Mesodermal cell (in vitro differentiated cells): ENCODE measurements around the gene MPZL1.
A peak's percentile ranks its signal among the peaks of the same experiment; 100 is the strongest.
"Not testable (repeated sequence)": the region's sequence is repeated elsewhere in the genome, so short reads cannot be mapped to it uniquely, and the experiment has no call there.

ENCODE experiments used
- H3K27ac ChIP-seq: 2 replicates; pipeline ENCODE4 v1.7.0; 2013; ENCODE audit warnings: mild to moderate bottlenecking, low read depth, low read length, moderate library complexity; ENCODE audit not compliant: severe bottlenecking
- H3K36me3 ChIP-seq: 2 replicates; pipeline ENCODE4 v1.7.1; 2013; ENCODE audit warnings: mild to moderate bottlenecking, low read length, moderate library complexity; ENCODE audit not compliant: control insufficient read depth, insufficient read depth
- H3K4me1 ChIP-seq: one replicate; pipeline ENCODE4 v1.7.1; 2013; ENCODE audit warnings: mild to moderate bottlenecking, low read length; ENCODE audit not compliant: insufficient read depth, control insufficient read depth, poor library complexity, severe bottlenecking
- H3K4me3 ChIP-seq: 2 replicates; pipeline ENCODE4 v1.7.0; 2013; ENCODE audit warnings: low read length, control low read depth, mild to moderate bottlenecking; ENCODE audit not compliant: insufficient read depth, poor library complexity, severe bottlenecking; ENCODE audit errors: extremely low read depth
- H3K9me3 ChIP-seq: 2 replicates; pipeline ENCODE4 v1.7.1; 2013; ENCODE audit warnings: mild to moderate bottlenecking, low read length, moderate library complexity; ENCODE audit not compliant: control insufficient read depth
- WGBS, 2 experiments: methylation state at CpG; one replicate each; pipeline ENCODE4 v1.1.5; 2013; ENCODE audit warnings: missing lambda C conversion rate in 2 of 2; ENCODE audit not compliant: insufficient coverage in 2 of 2; 5-methylcytosine and 5-hydroxymethylcytosine counted together

MPZL1 gene

GRCh38 chr1:167795810-167796740, 74.3 kb downstream of the MPZL1 start:
- Histone ChIP-seq H3K9me3 (no peaks in the 10 kb centered on the region), H3K4me1 (peaks cover 27% of the 10 kb centered on the region), H3K36me3 (peaks cover 42% of the 10 kb centered on the region), H3K27ac (peak overlapping the region; percentile 69), H3K4me3 (no peak overlapping the region)
- 73 to 76% methylated on average over 7 to 8 of the region's 10 CpGs for WGBS, 2 experiments

DNA sequence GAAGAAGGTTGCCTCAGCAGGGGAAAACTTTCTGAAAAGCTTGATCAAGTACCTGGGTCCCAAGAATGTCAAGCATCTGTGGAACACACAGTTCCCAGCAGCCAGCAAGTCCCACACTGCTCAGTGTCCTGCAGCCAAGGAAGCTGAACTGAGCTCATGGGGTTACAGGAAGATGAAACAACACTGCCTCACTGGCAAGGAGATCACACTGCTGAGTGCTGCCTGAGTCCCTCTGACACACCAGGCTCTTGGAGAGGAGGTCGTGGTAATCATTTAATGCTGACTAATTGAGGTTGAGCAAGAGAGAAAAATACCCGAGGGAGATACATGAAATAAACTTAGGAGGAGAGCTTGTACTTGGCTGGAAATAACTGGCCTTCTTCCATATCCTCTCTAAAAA, 75.2 kb downstream of the MPZL1 start:
- Histone ChIP-seq H3K4me1 (peaks cover 27% of the 10 kb centered on the region), H3K36me3 (peaks cover 43% of the 10 kb centered on the region), H3K4me3 (no peak overlapping the region), H3K9me3 (peaks cover 5% of the 10 kb centered on the region), H3K27ac (peak overlapping the region; percentile 19)
- WGBS, 2 experiments = no CpG with 5 or more reads among the region's 2 CpGs

DNA sequence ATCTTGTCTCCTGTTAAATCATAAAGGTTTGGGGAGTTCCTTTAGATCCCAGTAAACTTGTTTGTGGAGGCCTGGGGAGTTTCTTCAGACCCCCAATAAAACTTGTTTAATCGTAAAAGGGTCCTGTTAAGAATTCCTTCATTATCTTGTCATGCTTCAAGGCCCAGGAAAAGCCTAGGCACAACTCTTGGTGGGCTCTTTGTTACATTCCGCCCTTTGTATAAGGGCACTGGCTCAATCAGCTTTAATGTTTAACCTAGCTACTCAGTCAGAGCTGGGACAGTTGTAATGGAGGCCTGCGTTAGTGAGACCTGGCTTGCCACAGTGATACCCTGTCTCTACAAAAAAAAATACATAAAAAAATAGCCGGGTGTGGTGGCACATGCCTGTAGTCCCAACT, 77.2 kb downstream of the MPZL1 start:
- 85 to 90% methylated on average over 2 of the region's 4 CpGs for WGBS, 2 experiments
- Histone ChIP-seq H3K4me1 (peaks cover 27% of the 10 kb centered on the region), H3K4me3 (no peak overlapping the region), H3K36me3 (peaks cover 33% of the 10 kb centered on the region), H3K9me3 (peaks cover 12% of the 10 kb centered on the region), H3K27ac (peak overlapping the region; percentile 23)

GRCh38 chr1:167799747-167800146, 78.0 kb downstream of the MPZL1 start:
- Histone ChIP-seq H3K4me1 (peaks cover 27% of the 10 kb centered on the region), H3K36me3 (peaks cover 31% of the 10 kb centered on the region)
- WGBS, 2 experiments = 52 to 60% methylated on average over 3 of the region's 4 CpGs

DNA sequence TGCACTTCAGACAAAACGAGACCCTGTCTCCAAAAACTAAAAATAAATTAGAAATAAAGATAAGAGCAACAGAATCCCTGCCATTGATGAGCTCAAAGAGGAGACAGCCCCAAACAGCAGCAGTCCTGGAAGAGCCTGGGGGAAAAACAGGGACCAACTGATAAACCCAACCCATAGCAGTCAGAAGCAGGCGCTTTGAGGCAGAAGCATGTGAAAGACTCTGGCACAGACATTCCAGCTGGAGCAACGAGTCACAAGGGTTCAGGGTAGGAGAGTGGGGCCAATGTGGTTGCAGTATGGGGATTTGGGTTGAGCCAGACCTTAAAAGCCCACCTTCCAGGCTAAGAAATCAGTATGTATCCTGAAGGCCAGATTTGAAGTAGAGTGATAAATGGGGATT, 78.5 kb downstream of the MPZL1 start:
- no peak overlapping the region for H3K4me3 ChIP-seq
- peaks cover 31% of the 10 kb centered on the region for H3K36me3 ChIP-seq
- peaks cover 27% of the 10 kb centered on the region for H3K4me1 ChIP-seq
- 67 to 100% methylated on average over 1 of the region's 3 CpGs for WGBS, 2 experiments
- H3K27ac ChIP-seq = peak overlapping the region; percentile 29
- H3K9me3 ChIP-seq = peaks cover 12% of the 10 kb centered on the region

More at GRCh38 chr1:167799747-167800146, 78.0 kb downstream of the MPZL1 start:
- Histone ChIP-seq H3K27ac (no peak overlapping the region), H3K4me3 (no peak overlapping the region), H3K9me3 (peaks cover 12% of the 10 kb centered on the region)

DNA sequence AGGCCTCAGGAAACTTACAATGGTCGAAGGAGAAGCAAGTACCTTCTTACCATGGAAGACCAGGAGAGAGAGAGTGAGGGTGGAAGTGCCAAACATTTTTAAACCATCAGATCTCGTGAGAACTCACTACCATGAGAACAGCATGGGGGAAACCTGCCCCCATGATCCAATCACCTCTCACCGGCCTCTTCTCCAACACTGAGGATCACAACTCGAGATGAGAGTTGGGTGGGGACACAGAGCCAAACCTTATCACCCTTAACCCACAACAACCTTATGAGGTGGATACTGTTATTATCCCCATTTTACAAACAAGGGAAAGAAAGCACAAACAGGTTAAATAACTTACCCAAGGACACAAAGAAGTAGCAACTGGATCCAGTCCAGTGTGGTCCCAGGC, 80.5 kb downstream of the MPZL1 start:
- Histone ChIP-seq H3K36me3 (peaks cover 31% of the 10 kb centered on the region), H3K9me3 (peaks cover 12% of the 10 kb centered on the region), H3K4me1 (peaks cover 12% of the 10 kb centered on the region), H3K4me3 (no peak overlapping the region), H3K27ac (no peak overlapping the region)
- WGBS, 2 experiments = 92% methylated on average over 2 of the region's 4 CpGs; no CpG with 5 or more reads in 1 of the 2 experiments

- no peak overlapping the region for H3K4me3 ChIP-seq
- H3K36me3 ChIP-seq = peaks cover 21% of the 10 kb centered on the region
- no peak overlapping the region for H3K27ac ChIP-seq
- WGBS, 2 experiments = 28 to 36% methylated on average over 10 to 11 of the region's 12 CpGs
- peaks cover 12% of the 10 kb centered on the region for H3K9me3 ChIP-seq
- H3K4me1 ChIP-seq = peaks cover 10% of the 10 kb centered on the region
These were observed 81.8 kb downstream of the MPZL1 start for GRCh38 chr1:167803358-167804207.

DNA sequence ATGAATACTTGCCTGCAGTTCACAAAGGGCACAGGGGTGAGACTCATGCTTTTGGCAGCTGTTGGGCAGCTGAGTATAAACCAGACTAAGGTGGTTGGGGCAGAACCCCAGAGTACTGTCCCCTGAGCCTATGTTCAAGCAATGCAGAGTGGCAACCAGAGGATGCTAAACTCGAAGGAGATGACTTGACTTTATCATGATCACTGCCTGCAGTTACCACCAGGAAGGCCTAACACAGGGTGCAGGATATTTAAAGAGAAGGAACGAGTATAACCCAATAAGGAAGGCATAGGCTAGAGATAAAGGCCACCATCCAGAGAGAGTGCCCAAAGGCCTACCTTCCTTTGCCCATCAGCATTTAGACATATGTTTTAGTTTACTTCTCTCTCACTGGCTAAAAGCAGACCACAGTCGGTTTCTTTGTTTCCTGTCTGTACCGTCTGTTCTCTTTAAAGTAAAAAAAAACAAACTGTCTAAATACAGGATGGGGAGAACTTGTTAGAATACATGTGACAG, 83.3 kb downstream of the MPZL1 start:
- H3K36me3 ChIP-seq = peaks cover 21% of the 10 kb centered on the region
- no peak overlapping the region for H3K27ac ChIP-seq
- 81 to 100% methylated on average over 2 to 4 of the region's 4 CpGs for WGBS, 2 experiments

DNA sequence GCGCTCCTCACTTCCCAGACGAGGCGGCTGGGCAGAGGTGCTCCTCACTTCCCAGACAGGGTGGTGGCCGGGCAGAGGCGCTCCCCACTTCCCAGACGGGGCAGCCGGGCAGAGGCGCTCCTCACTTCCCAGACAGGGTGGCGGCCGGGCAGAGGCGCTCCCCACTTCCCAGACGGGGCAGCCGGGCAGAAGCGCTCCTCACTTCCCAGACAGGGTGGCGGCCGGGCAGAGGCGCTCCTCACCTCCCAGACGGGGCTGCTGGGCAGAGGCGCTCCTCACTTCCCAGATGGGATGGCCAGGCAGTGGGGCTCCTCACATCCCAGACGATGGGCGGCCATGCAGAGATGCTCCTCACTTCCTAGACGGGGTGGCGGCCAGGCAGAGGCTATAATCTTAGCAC, 84.5 kb downstream of the MPZL1 start:
- not testable (repeated sequence) for H3K27ac ChIP-seq, H3K4me3 ChIP-seq, H3K4me1 ChIP-seq
- 84 to 86% methylated on average over 22 of the region's 23 CpGs for WGBS, 2 experiments
- H3K9me3 ChIP-seq = peaks cover 12% of the 10 kb centered on the region
- H3K36me3 ChIP-seq = peaks cover 18% of the 10 kb centered on the region

More for the DNA sequence above, 83.3 kb downstream of the MPZL1 start:
- Histone ChIP-seq H3K4me1 (peaks cover 3% of the 10 kb centered on the region), H3K9me3 (peaks cover 12% of the 10 kb centered on the region), H3K4me3 (no peak overlapping the region)

DNA sequence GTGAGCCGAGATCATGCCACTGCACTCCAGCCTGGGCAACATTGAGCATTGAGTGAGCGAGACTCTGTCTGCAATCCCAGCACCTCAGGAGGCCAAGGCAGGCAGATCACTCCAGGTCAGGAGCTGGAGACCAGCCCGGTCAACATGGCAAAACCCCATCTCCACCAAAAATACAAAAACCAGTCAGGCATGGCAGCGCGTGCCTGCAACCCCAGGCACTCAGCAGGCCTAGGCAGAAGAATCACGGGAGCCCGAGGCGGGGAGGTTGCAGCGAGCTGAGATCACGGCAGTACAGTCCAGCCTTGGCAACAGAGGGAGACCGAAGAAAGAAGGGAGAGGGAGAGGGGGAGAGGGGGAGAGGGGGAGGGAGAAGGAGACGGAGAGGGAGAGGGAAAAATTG, 84.9 kb downstream of the MPZL1 start:
- Histone ChIP-seq H3K36me3 (peaks cover 13% of the 10 kb centered on the region), H3K9me3 (peaks cover 11% of the 10 kb centered on the region)
- WGBS, 2 experiments = 94 to 100% methylated on average over 1 to 9 of the region's 12 CpGs
- not testable (repeated sequence) for H3K27ac ChIP-seq, H3K4me3 ChIP-seq, H3K4me1 ChIP-seq
